WERI-Rb-1 (cell line): ENCODE data around the gene CRAT.
"Not testable (repeated sequence)": the region's sequence is repeated elsewhere in the genome, so short reads cannot be mapped to it uniquely, and the experiment has no call there.

ENCODE experiments used
- DNase-seq: peaks from one replicate; pipeline ENCODE4 v3.0.0-alpha.2; 2020
- H3K27ac ChIP-seq: fragments of 250-450 bp; sonication (Bioruptor Pico); 2 replicates; pipeline ENCODE4 v1.5.1; 2020; ENCODE audit warnings: mild to moderate bottlenecking, moderate library complexity
- H3K27me3 ChIP-seq: fragments of 250-450 bp; sonication (Bioruptor Pico); 2 replicates; pipeline ENCODE4 v1.5.1; 2021; ENCODE audit warnings: mild to moderate bottlenecking, low read depth, moderate library complexity; ENCODE audit not compliant: insufficient read depth, severe bottlenecking
- H3K36me3 ChIP-seq: fragments of 250-450 bp; sonication (Bioruptor Pico); 2 replicates; pipeline ENCODE4 v1.5.1; 2020; ENCODE audit warnings: mild to moderate bottlenecking, moderate library complexity
- H3K4me3 ChIP-seq: 2 replicates; pipeline ENCODE4 v1.5.1; 2011; ENCODE audit warnings: low read depth, mild to moderate bottlenecking, control low read depth, low read length
- H3K9me3 ChIP-seq: fragments of 250-450 bp; sonication (Bioruptor Pico); 2 replicates; pipeline ENCODE4 v1.5.1; 2021; ENCODE audit warnings: mild to moderate bottlenecking, moderate library complexity; ENCODE audit not compliant: severe bottlenecking
- CTCF ChIP-seq: IDR thresholded peaks from 2 replicates; pipeline ENCODE4 v1.5.1; 2011; ENCODE audit warnings: low read depth, mild to moderate bottlenecking, control low read depth, inconsistent platforms, low read length

CRAT gene

GRCh38 chr9:129121483-129121882 lies 10.9 kb upstream of the CRAT start:
- Histone ChIP-seq H3K27me3 (no peaks in the 10 kb centered on the region), H3K4me3 (no peak overlapping the region), H3K27ac (no peak overlapping the region), H3K36me3 (peaks cover 55% of the 10 kb centered on the region), H3K9me3 (no peaks in the 10 kb centered on the region)
- TF ChIP-seq CTCF: no peak
- no peak for DNase-seq

GRCh38 chr9:129118799-129119198 lies 8.2 kb upstream of the CRAT start:
- Histone ChIP-seq H3K9me3 (no peaks in the 10 kb centered on the region), H3K27ac (no peak overlapping the region), H3K4me3 (no peak overlapping the region), H3K27me3 (no peaks in the 10 kb centered on the region), H3K36me3 (peaks cover 38% of the 10 kb centered on the region)
- no peak for DNase-seq
- TF ChIP-seq CTCF: no peak

GRCh38 chr9:129113645-129114304 lies 3.2 kb upstream of the CRAT start:
- Histone ChIP-seq H3K27me3 (no peaks in the 10 kb centered on the region), H3K9me3 (no peaks in the 10 kb centered on the region), H3K27ac (no peak overlapping the region), H3K36me3 (peaks cover 7% of the 10 kb centered on the region), H3K4me3 (no peak overlapping the region)
- TF ChIP-seq CTCF: no peak
- no peak for DNase-seq

- not testable (repeated sequence) for H3K9me3 ChIP-seq, DNase-seq, H3K27me3 ChIP-seq, H3K27ac ChIP-seq, H3K36me3 ChIP-seq
- peak overlapping the region; percentile 67 for H3K4me3 ChIP-seq
These were observed 1.9 kb upstream of the CRAT start for GRCh38 chr9:129112526-129112925.

- Histone ChIP-seq H3K4me3 (peak overlapping the region; percentile 67), H3K27ac (peak overlapping the region; percentile 91), H3K9me3 (no peaks in the 10 kb centered on the region), H3K36me3 (peaks cover 2% of the 10 kb centered on the region), H3K27me3 (no peaks in the 10 kb centered on the region)
- peak; percentile 67 for DNase-seq
- no peak for TF ChIP-seq CTCF
These were observed 1.0 kb upstream of the CRAT start for GRCh38 chr9:129111528-129112151.

- DNase-seq: peak; percentile 38
- H3K9me3 ChIP-seq: no peaks in the 10 kb centered on the region
- H3K4me3 ChIP-seq: peak overlapping the region; percentile 92
- H3K27ac ChIP-seq: peak overlapping the region; percentile 69
- 0 out of 2 replicates have a peak, but pooled peaks have one; percentile 9 for TF ChIP-seq CTCF
- H3K27me3 ChIP-seq: no peaks in the 10 kb centered on the region
- H3K36me3 ChIP-seq: peaks cover 2% of the 10 kb centered on the region
These were observed 447 bp downstream of the CRAT start for GRCh38 chr9:129109952-129110739.
